HG03045 (cell line): ENCODE data around the gene PLEKHG2.
"Not testable (repeated sequence)": the region's sequence is repeated elsewhere in the genome, so short reads cannot be mapped to it uniquely, and the experiment has no call there.

Experiments
- ATAC-seq: cut with Tn5 transposase; IDR thresholded peaks from one replicate; pipeline ENCODE4 v1.9.1; 2021; ENCODE audit warnings: mild to moderate bottlenecking, moderate library complexity; ENCODE audit not compliant: unreplicated experiment

PLEKHG2 gene

DNA sequence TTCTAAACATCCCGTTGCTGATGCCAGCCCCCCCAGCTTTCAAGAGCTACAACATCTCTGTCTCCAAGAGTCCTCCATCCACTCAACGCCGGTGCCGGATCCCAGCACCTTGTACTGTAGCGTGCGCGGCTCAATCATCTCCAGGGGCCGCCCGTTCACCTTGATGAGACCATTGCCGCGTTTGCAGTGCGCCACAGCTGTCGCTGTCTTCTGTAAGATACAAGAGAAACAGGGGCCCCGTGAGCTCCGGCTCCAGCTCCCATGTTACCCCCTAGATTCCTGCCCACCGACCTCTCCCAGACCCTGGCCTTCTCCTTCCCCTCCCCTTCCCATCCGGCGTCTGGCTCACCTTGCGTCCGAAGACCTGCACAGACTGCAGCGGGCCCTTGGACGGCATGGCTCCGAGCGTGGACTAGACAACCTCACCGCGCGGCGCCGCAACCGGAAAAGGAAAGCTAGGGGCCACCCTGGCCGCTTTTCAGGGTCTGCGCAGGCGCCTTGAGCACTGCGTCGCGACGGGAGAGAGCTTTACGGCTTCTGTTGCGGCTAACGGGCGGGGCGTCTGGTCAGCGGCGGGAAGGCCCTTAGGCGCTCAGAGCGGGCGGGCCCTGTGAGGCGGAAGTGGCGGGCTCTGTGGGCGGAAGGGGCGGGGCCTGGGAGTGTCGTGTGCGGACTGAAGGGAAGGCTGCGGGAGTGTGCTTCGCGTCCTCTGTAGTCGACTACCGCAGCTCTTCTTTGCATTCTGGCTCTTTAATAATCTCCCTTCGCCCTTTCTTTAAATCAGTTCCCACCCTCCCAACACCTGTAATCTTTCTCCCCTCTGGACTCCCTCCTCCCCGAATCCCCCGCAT is 23.3 kb downstream of the PLEKHG2 start, which contains the start of gene RPS16:
Gene RPS16 (minus strand): TSS at position 451 of the 851 bp plus-strand sequence. CDS start 54 bp downstream, at position 397.
- peak; percentile 78 for ATAC-seq

- ATAC-seq = no peak
Measured at GRCh38 chr19:39436350-39436716, 23.9 kb downstream of the PLEKHG2 start.

GRCh38 chr19:39438270-39438934 is 25.9 kb downstream of the PLEKHG2 start:
- no peak for ATAC-seq

- no peak for ATAC-seq
Measured at GRCh38 chr19:39444598-39445195, 32.2 kb downstream of the PLEKHG2 start.

- peak; percentile 81 for ATAC-seq
Measured at GRCh38 chr19:39445196-39446111, 33.0 kb downstream of the PLEKHG2 start, which contains the start of gene SUPT5H. TSS of gene SUPT5H (plus strand) at chr19:39445582. CDS start at chr19:39445891, 309 bp downstream.

GRCh38 chr19:39446365-39447084 is 34.1 kb downstream of the PLEKHG2 start:
- no peak for ATAC-seq

DNA sequence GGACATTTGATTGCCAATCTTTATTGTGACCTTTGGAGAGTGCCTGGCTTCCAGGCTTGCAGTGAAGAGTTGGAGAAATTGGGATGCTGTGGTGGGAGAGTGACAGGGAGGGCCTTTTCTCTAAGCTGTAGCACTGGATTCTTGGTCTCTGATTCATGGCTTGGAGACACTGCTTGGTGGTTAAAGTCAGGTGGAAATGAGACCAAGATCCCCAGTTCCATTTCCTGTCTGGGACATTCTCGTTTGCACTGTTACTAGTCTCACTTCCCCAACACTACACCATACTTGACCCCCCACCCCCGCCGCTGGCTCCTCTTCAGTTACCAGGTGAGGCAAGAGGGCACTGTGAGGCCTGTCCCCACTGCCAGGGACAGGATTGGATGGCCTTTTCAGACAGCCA is 35.8 kb downstream of the PLEKHG2 start:
- no peak for ATAC-seq

- no peak for ATAC-seq
Measured at GRCh38 chr19:39449116-39449797, 36.8 kb downstream of the PLEKHG2 start.

DNA sequence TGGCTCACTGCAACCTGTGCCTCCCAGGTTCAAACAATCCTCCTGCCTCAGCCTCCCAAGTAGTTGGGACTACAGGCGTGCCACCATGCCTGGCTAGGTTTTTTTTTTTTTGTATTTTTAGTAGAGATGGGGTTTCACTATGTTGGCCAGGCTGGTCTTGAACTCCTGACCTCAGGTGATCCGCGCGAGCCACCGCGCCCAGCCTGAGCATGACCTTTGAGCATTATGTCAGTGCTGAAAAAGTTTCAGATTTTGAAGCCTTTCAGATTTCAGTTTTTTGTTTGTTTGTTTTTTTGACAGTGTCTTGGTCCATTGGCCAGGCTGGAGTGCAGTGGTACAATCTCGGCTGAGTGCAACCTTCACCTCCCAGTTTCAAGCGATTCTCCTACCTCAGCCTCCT is 38.8 kb downstream of the PLEKHG2 start:
- not testable (repeated sequence) for ATAC-seq

DNA sequence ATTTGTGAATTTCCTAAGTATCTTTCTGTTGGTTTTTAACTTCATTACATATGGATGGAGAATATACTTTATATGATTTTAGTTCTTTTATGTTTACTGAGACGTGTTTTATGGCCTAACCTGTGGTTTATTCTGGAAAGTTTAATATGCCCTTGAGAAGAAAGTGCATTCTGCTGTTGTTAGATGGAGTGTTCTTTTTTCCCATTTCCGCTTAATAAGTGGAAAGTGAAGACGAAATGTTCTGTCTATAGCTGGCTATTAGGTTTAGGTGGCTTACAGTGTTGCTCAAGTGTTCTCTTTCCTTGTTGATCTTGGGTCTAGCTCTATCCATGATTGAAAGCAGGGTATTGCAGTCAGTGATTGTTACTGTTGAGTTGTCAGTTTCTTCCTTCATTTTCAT is 50.9 kb downstream of the PLEKHG2 start:
- ATAC-seq = no peak

GRCh38 chr19:39465956-39466747 is 53.7 kb downstream of the PLEKHG2 start:
- ATAC-seq = no peak

- ATAC-seq = no peak
Measured at GRCh38 chr19:39467941-39468340, 55.5 kb downstream of the PLEKHG2 start.

DNA sequence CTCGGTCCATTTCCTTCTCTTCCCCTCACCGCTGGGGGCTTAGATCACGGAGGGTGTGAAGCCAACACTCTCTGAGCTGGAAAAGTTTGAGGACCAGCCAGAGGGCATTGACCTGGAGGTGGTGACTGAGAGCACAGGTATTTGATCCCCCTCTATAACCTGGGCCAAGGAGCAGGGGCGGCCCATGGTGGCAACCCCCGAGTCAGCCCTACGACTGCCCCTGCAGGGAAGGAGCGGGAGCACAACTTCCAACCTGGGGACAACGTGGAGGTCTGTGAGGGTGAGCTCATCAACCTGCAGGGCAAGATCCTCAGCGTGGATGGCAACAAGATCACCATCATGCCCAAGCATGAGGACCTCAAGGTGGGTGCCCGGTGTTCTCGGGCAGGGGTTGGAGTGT is 56.6 kb downstream of the PLEKHG2 start:
- no peak for ATAC-seq

DNA sequence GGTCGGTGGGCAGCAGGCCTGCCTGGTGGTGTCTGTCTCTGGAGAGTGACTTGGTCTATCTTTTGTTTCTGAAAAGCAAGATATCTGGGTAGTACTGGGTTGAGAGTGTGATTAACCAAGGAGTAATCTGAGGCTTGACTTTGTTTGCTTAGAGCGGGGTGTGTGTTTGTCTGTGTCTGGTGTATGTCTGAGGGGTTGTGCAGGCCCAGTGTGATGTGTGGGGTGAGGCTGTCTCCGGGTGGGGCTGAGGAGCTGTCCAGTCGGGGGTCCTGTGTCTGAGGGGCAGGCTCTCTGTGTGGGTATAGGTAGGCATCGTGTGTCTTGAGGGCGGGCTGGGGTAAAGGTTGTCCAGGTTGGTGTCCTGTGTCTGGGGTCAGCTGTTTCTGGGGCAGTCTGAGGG is 57.1 kb downstream of the PLEKHG2 start:
- no peak for ATAC-seq

DNA sequence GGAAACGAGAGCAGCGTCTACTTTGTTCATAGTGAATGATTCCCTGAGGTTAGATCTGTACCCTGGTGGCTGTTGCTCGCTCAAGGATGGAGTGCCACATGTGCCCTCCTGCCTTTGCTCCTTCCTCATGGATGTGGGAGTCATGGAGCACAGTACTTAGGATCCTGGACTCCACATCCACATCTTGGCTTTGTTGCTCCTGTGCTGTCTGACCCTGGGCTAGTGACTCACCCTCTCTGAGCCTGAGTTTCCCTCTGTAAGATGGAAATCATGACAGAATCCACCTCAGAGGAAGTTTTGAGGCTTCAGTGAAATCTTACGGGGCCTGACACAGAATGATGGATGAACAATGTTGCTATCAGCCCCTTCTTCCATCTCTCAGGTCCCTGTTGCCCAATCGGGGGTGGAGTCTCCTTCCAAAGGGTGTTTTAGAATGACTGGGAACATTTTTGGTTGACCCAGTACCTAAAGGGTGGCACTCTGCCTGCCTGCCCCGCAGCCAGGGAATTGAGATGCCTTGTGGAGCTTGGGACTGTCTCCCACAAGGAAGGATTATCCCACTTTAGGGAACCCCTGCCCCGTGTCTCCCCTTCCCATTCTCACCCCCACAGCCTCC is 58.4 kb downstream of the PLEKHG2 start:
- no peak for ATAC-seq

GRCh38 chr19:39471756-39472536 is 59.5 kb downstream of the PLEKHG2 start:
- ATAC-seq = no peak

DNA sequence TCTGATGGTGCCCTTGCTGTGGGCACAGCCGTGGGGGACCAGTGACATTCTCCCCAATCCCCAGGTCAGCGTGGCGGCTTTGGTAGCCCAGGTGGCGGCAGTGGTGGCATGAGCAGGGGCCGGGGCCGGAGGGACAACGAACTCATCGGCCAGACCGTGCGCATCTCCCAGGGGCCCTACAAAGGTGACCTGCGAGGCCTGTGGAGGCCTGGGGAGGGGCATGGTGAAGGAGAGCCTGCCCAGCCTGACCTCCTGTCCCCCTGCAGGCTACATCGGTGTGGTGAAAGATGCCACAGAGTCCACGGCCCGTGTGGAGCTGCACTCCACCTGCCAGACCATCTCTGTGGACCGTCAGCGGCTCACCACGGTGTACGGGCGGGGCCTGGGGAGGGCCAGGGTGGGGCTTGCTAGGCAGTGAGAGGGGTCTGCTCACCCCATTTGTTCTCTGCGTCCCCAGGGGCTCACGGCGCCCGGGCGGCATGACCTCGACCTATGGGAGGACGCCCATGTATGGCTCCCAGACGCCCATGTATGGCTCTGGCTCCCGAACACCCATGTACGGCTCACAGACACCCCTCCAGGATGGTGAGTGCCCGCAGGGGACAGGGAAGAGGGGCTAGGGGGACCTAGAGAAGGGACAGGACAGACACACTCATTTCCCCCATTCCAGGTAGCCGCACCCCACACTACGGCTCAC is 60.4 kb downstream of the PLEKHG2 start:
- no peak for ATAC-seq
